Hematopoietic multipotent progenitor cell (in vitro differentiated cells): ENCODE measurements around the gene FAM227A. TPM values are rescaled to one million over a fixed set of nuclear protein-coding genes. Genes with fewer than 3 reads are reported as not detected.
"Not testable (repeated sequence)": the region's sequence is repeated elsewhere in the genome, so short reads cannot be mapped to it uniquely, and the experiment has no call there.

Experiments
- DNase-seq, 3 donors: peaks; one replicate each; pipeline ENCODE4 v3.0.0-alpha.2; 2011 to 2015; ENCODE audit warnings: low read depth in 2 of 3, low spot score in 2 of 3
- total RNA-seq: library from RNA; depleted of rRNA; stranded (reverse); fragments of >200 nt; gene quantifications from one replicate; pipeline ENCODE4 v1.2.3, GENCODE V29; 2012

FAM227A gene
- total RNA-seq, 1 donor = 1.3 TPM

GRCh38 chr22:38612217-38613006 lies 43.8 kb downstream of the FAM227A start:
- DNase-seq = no peak

- DNase-seq = no peak
Observed at GRCh38 chr22:38611559-38611958, 44.6 kb downstream of the FAM227A start.

- no peak for DNase-seq
Observed at GRCh38 chr22:38610234-38610633, 46.0 kb downstream of the FAM227A start.

- DNase-seq = no peak
Observed at GRCh38 chr22:38608992-38609750, 47.0 kb downstream of the FAM227A start.

- DNase-seq = no peak
Observed at GRCh38 chr22:38607680-38608079, 48.5 kb downstream of the FAM227A start.

DNA sequence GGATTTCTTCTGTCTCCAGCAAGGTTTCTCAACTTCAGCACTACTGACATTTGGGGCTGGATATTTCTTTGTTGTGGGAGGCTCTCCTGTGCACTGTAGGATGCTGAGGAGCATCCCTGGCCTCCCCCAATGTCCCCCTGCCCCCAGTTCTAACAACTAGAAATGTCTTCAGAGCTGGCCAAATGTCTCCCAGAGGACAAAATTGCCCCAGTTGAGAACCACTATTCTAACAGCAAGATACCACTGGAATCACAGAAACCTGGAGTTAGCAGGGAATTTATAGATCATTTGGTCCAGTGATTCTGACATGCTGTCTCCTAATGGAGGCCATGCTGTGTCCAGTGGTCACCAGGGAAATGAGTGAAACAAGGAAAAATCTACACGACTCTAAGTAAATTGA lies 54.0 kb downstream of the FAM227A start:
- DNase-seq = no peak

DNA sequence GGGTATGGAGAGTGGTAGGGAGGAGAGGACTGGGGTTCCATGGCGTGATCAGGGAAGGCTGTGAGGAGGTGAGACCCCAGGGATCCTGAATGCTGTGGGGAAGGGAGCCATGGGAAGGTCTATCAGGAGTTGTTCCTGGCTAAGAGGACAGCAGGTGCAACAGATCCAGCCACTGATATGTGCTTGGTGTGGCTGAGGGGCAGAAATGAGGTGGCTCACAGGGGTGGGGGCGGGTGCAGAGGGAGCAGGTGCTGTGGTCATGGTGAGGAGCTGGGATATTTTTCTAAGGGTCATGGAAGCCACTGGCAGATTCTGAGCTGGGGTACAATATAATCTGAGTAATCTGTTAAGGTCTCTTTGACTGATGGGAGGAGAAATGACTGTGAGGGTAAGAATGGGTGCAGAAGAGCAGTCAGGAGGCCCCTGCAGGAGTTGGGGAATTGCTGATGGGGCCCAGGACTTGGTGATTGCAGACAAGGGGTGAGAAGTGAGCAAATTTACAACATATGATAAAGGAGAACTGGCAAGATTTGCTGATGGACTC lies 54.9 kb downstream of the FAM227A start:
- DNase-seq = no peak

- no peak for DNase-seq
Observed at GRCh38 chr22:38599466-38599865, 56.7 kb downstream of the FAM227A start.

GRCh38 chr22:38582923-38583322 lies 73.3 kb downstream of the FAM227A start:
- DNase-seq = not testable (repeated sequence)

DNA sequence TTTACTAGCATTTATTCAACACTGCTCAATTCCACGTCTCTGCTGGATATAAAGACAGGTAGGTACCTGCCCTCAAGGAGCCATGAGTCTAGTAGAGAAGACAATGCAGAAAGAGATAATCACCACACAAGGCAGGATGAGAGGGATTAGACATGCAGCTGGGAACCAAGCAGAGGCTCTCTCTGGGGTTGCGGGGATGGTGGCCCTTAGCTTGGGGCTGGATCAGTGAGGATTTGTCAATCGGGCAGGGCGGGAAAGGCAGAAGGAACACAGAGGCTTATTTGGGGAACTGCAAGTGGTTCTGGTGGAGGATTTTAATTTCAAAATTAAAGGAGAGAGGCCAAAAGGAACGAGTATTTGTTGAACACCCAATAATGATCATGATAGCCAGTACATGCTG lies 77.7 kb downstream of the FAM227A start:
- DNase-seq = no peak

- DNase-seq = peak in 2 of 3 donors; percentile 50 to 78
Observed at GRCh38 chr22:38572065-38572464, 84.1 kb downstream of the FAM227A start.

- peak in 2 of 3 donors; percentile 40 to 55 for DNase-seq
Observed at GRCh38 chr22:38570779-38571364, 85.3 kb downstream of the FAM227A start.

GRCh38 chr22:38569972-38570778 lies 86.0 kb downstream of the FAM227A start, which contains the start of gene DMC1:
Gene DMC1 (minus strand): TSS chr22:38570183. CDS start chr22:38568256, 1,927 bp downstream.
- DNase-seq = peak; percentile 92 to 97 (median 95)

- DNase-seq = peak in 1 of 3 donors; percentile 16
Observed at GRCh38 chr22:38569181-38569971, 86.8 kb downstream of the FAM227A start.

GRCh38 chr22:38567531-38568285 lies 88.5 kb downstream of the FAM227A start:
- no peak for DNase-seq

DNA sequence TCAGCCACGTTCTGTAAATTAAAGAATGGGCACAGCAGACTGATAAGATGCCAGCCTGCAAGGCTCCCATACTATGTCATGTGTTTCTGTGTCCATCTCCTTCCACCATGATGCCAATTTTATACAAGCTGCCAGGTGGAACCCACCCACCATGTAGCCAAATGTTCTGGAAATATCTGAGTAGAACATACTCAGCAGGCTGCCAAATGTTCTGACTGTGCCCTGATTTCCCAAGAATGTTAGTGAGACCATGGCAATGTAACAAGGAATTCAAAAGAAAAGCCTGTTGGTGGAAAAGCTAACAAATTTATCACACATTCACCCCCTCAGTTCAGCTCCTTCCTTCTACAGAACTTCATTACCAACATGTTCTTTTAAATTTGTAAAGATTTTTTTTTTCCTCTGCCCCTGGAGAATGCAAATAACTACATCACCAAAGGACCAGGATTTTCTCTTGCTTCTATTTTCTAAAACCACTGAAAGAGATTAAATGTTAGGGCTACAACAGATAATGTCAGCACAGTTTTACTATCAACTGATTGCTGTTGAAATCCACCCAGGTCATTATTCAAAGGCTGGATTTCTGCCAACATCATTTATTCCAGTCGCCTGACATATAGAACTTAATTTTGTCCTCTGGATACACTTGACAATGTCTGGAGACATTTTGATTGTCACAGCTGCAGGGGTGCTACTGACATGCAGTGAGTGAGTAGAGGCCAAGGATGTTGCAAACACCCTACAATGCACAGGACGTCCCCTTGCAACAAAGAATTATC lies 89.3 kb downstream of the FAM227A start:
- DNase-seq = no peak

DNA sequence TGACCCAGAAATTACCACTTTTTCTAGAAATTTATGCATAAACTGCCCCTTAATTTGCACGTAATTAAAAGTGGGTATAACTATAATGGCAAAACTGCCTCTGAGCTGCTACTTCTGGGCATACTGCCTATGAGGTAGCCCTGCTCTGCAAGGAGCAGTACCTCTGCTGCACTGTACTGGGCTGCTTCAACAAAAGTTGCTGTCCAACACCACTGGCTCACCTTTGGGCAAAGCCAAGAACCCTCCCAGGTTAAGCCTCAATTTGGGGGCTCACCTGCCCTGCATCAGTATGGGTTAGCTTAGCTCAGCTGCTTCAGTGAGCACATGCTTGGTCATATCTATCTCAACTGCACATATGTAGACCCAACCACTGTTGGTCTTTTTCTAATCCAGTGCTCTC lies 90.8 kb downstream of the FAM227A start:
- no peak for DNase-seq

- no peak for DNase-seq
Observed at GRCh38 chr22:38564669-38565068, 91.5 kb downstream of the FAM227A start.
